HCT116 (cell line): ENCODE measurements around the gene RLN1. TPM values are rescaled to one million over a fixed set of nuclear protein-coding genes. Genes with fewer than 3 reads are reported as not detected.

Experiments used
- ATAC-seq: fragments of 200-7000 bp; cut with Tn5 transposase; 2 replicates; pipeline ENCODE4 v1.9.1; 2020; ENCODE audit warnings: mild to moderate bottlenecking, moderate library complexity
- BruUV-seq: library from RNA; stranded (reverse); fragments of 400-500 nt; replicated peaks from 2 replicates; lab custom pipeline; 2021; lab: Mats Ljungman, UMichigan
- CTCF ChIA-PET: fragments of 300-600 bp; sonication (Branson Sonifier 250); formaldehyde crosslinking; loops from one replicate; lab custom pipeline; 2021; ENCODE audit warnings: antibody characterized with exemption; lab: Charles Lee
- POLR2A ChIA-PET: fragments of 300-600, 350-600 bp; sonication (Branson Sonifier 250); formaldehyde crosslinking; loops from one replicate; lab custom pipeline; 2021; ENCODE audit warnings: antibody characterized with exemption; lab: Charles Lee
- RAD21 ChIA-PET, 2 experiments: fragments of 300-600 bp; sonication (Branson Sonifier 250); formaldehyde crosslinking; loops; one replicate each; lab custom pipeline; 2023; ENCODE audit warnings: low total read pairs in 2 of 2; ENCODE audit not compliant: uncharacterized antibody in 2 of 2, unreplicated experiment in 2 of 2, low non-redundant PET in 1 of 2; lab: Charles Lee
- DNase-seq: peaks from one replicate; pipeline ENCODE4 v3.0.0-alpha.2; 2010; ENCODE audit warnings: low read depth, low spot score
- H2AFZ ChIP-seq: fragments of 200-600 bp; shearing (Covaris generic), sonication (generic); 2 replicates; pipeline ENCODE4 v1.6.1; 2017; ENCODE audit warnings: low read depth, mixed run types, mixed read lengths, antibody characterized with exemption, low read length; ENCODE audit not compliant: poor library complexity, severe bottlenecking
- H3K27ac ChIP-seq: 2 replicates; pipeline ENCODE4 v1.5.1; 2012; ENCODE audit warnings: low read depth, low read length
- H3K27me3 ChIP-seq: fragments of 200-600 bp; sonication (generic); 2 replicates; pipeline ENCODE4 v1.6.1; 2016; ENCODE audit warnings: mixed run types, low read length, mixed read lengths; ENCODE audit not compliant: insufficient read depth
- H3K36me3 ChIP-seq, 2 experiments: fragments of 200-500 bp in 1 of 2; fragments of 200-600 bp in 1 of 2; sonication (Bioruptor generic) in 1 of 2; sonication (generic) in 1 of 2; 2 replicates each; pipeline versions ENCODE4 v1.5.1 to v1.6.1; 2014 to 2016; ENCODE audit warnings: low read length in 2 of 2, inconsistent platforms in 1 of 2, mixed read lengths in 1 of 2, mixed run types in 1 of 2; ENCODE audit not compliant: insufficient read depth in 2 of 2, control insufficient read depth in 1 of 2
- H3K4me1 ChIP-seq, 2 experiments: fragments of 200-600 bp in 1 of 2; sonication (generic) in 1 of 2; 2 replicates each; pipeline versions ENCODE4 v1.5.1 to v1.6.1; 2012 to 2017; ENCODE audit warnings: low read length in 2 of 2, inconsistent platforms in 1 of 2, mild to moderate bottlenecking in 1 of 2, mixed read lengths in 1 of 2, mixed run types in 1 of 2, moderate library complexity in 1 of 2; ENCODE audit not compliant: insufficient read depth in 2 of 2, control insufficient read depth in 1 of 2
- H3K4me2 ChIP-seq: fragments of 200-600 bp; sonication (generic); 2 replicates; pipeline ENCODE4 v1.6.1; 2017; ENCODE audit warnings: mixed run types, low read length, mixed read lengths
- H3K4me3 ChIP-seq, 2 experiments: fragments of 200-600 bp in 1 of 2; sonication (generic) in 1 of 2; replicated peaks in 1 of 2; 2 replicates each; pipeline ENCODE4 v1.5.1; 2011 to 2016; ENCODE audit warnings: low read length in 2 of 2, control low read depth in 1 of 2, low read depth in 1 of 2, mild to moderate bottlenecking in 1 of 2, mixed read lengths in 1 of 2, mixed run types in 1 of 2
- H3K79me2 ChIP-seq: fragments of 200-600 bp; sonication (generic); 2 replicates; pipeline ENCODE4 v1.6.1; 2017; ENCODE audit warnings: mild to moderate bottlenecking, mixed run types, low read length, moderate library complexity, mixed read lengths; ENCODE audit not compliant: insufficient read depth
- H3K9ac ChIP-seq: fragments of 200-600 bp; sonication (generic); 2 replicates; pipeline ENCODE4 v1.6.1; 2016; ENCODE audit warnings: low read length, mixed read lengths
- H3K9me2 ChIP-seq: fragments of 200-600 bp; sonication (generic), shearing (Covaris generic); 2 replicates; pipeline ENCODE4 v1.6.1; 2017; ENCODE audit warnings: mixed run types, mild to moderate bottlenecking, moderate library complexity; ENCODE audit not compliant: insufficient read depth
- H3K9me3 ChIP-seq, 2 experiments: fragments of 200-500 bp in 1 of 2; fragments of 200-600 bp in 1 of 2; sonication (Bioruptor generic) in 1 of 2; sonication (generic) in 1 of 2; 2 replicates each; pipeline ENCODE4 v1.6.1; 2014 to 2017; ENCODE audit warnings: low read length in 2 of 2, mixed read lengths in 2 of 2, inconsistent platforms in 1 of 2, low read depth in 1 of 2, mild to moderate bottlenecking in 1 of 2, mixed run types in 1 of 2, moderate library complexity in 1 of 2; ENCODE audit not compliant: control insufficient read depth in 1 of 2, insufficient read depth in 1 of 2
- H4K20me1 ChIP-seq: fragments of 200-600 bp; sonication (generic), shearing (Covaris generic); 2 replicates; pipeline ENCODE4 v1.6.1; 2017; ENCODE audit warnings: mixed run types, mild to moderate bottlenecking, moderate library complexity; ENCODE audit not compliant: insufficient read depth
- CBX3 ChIP-seq: IDR thresholded peaks from 2 replicates; pipeline ENCODE4 v1.6.1; 2012; ENCODE audit warnings: low read depth
- CEBPB ChIP-seq: IDR thresholded peaks from 2 replicates; pipeline ENCODE4 v1.6.1; 2012; ENCODE audit warnings: low read depth
- EGR1 ChIP-seq: IDR thresholded peaks from 2 replicates; pipeline ENCODE4 v1.6.1; 2012; ENCODE audit warnings: low read depth
- ELF1 ChIP-seq: IDR thresholded peaks from 2 replicates; pipeline ENCODE4 v1.6.1; 2012; ENCODE audit warnings: low read depth, borderline replicate concordance
- EZH2 ChIP-seq: fragments of 200-600 bp; sonication (generic); IDR thresholded peaks from 2 replicates; pipeline ENCODE4 v1.6.1; 2017; ENCODE audit warnings: antibody characterized with exemption, mixed run types
- EZH2phosphoT487 ChIP-seq: fragments of 200-600 bp; IDR thresholded peaks from 2 replicates; pipeline ENCODE4 v1.6.1; 2018; ENCODE audit warnings: antibody characterized with exemption, borderline replicate concordance
- FOSL1 ChIP-seq: IDR thresholded peaks from 2 replicates; pipeline ENCODE4 v1.6.1; 2012; ENCODE audit warnings: low read depth
- JUND ChIP-seq: IDR thresholded peaks from 2 replicates; pipeline ENCODE4 v1.6.1; 2012
- POLR2A ChIP-seq: IDR thresholded peaks from 2 replicates; pipeline ENCODE4 v1.7.0; 2011; ENCODE audit warnings: borderline replicate concordance; ENCODE audit not compliant: insufficient read depth, insufficient read length; ENCODE audit errors: extremely low read depth
- POLR2AphosphoS5 ChIP-seq: IDR thresholded peaks from 2 replicates; pipeline ENCODE4 v1.6.1; 2011; ENCODE audit warnings: mild to moderate bottlenecking, low read depth, low read length, moderate library complexity
- RAD21 ChIP-seq: IDR thresholded peaks from 2 replicates; pipeline ENCODE4 v1.6.1; 2012; ENCODE audit warnings: low read depth, mild to moderate bottlenecking
- SIN3A ChIP-seq: IDR thresholded peaks from 2 replicates; pipeline ENCODE4 v1.6.1; 2012; ENCODE audit warnings: low read depth
- SRF ChIP-seq: IDR thresholded peaks from 2 replicates; pipeline ENCODE4 v1.6.1; 2012; ENCODE audit warnings: low read depth
- TCF7L2 ChIP-seq: IDR thresholded peaks from 2 replicates; pipeline ENCODE4 v1.7.0; 2011; ENCODE audit warnings: borderline replicate concordance, inconsistent platforms; ENCODE audit not compliant: insufficient read depth, insufficient read length; ENCODE audit errors: extremely low read depth
- YY1 ChIP-seq: IDR thresholded peaks from 2 replicates; pipeline ENCODE4 v1.6.1; 2011; ENCODE audit warnings: low read length, low read depth, moderate library complexity, mild to moderate bottlenecking; ENCODE audit not compliant: insufficient replicate concordance; ENCODE audit errors: extremely low read depth
- ZFX ChIP-seq: fragments of 450-650 bp; IDR thresholded peaks from 2 replicates; pipeline ENCODE4 v1.6.1; 2017
- ZNF274 ChIP-seq: fragments of 200-500 bp; sonication (Bioruptor generic); IDR thresholded peaks from 2 replicates; pipeline ENCODE4 v1.6.1; 2014; ENCODE audit warnings: mild to moderate bottlenecking, low read depth, low read length, inconsistent platforms
- intact Hi-C: fragments of 100-400 bp; cut with micrococcal nuclease; formaldehyde crosslinking; loops from 2 replicates; pipeline ENCODE4 v1.10.0; 2022
- total RNA-seq: library from RNA; stranded (reverse); gene quantifications from one replicate; pipeline ENCODE4 v1.2.1, GENCODE V29; 2021; ENCODE audit not compliant: unreplicated experiment
- TF ChIP-seq, protein P1 (sequence below): IDR thresholded peaks from 2 replicates; pipeline ENCODE4 v1.6.1; 2012
- TF ChIP-seq, protein P2 (sequence below): IDR thresholded peaks from 2 replicates; pipeline ENCODE4 v1.6.1; 2012; ENCODE audit warnings: low read depth
- TF ChIP-seq, protein P3 (sequence below): IDR thresholded peaks from 2 replicates; pipeline ENCODE4 v1.6.1; 2012
- TF ChIP-seq, protein P4 (sequence below): IDR thresholded peaks from 2 replicates; pipeline ENCODE4 v1.6.1; 2011; ENCODE audit warnings: mild to moderate bottlenecking, low read length, moderate library complexity; ENCODE audit not compliant: insufficient replicate concordance; ENCODE audit errors: extremely low read depth
- TF ChIP-seq, protein P5 (sequence below), 3 experiments: fragments of 200-600 bp in 1 of 3; sonication (generic) in 1 of 3; IDR thresholded peaks in 2 of 3; conservative IDR thresholded peaks in 1 of 3; 2 replicates each; pipeline ENCODE4 v1.5.1; 2012 to 2017; ENCODE audit warnings: low read depth in 2 of 3, low read length in 2 of 3, antibody characterized with exemption in 1 of 3, borderline replicate concordance in 1 of 3, control low read depth in 1 of 3, mild to moderate bottlenecking in 1 of 3, mixed read lengths in 1 of 3, mixed run types in 1 of 3, moderate library complexity in 1 of 3; ENCODE audit not compliant: insufficient read depth in 1 of 3

RLN1 gene
- total RNA-seq, 1 experiment from 2014 or later = not detected

DNA sequence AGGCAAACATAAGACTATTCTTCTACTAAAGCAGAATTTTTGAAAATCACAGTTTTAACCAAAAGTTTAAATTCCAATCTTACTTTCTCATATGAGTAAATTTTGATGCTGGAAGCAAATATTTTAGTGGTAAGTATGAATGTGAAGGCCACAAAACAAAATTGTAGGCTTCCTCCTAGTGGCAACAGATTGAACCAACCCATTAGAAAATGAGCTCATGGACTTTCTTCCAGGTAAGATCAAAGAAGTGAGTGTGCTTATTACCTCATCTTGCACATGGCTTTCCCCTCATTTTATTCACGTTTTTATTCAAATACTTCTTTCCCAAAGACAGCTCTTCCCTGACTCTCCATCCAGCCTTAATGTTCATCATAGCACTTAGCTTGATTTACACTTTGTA is 18.6 kb downstream of the RLN1 start:
- intact Hi-C loops = no loop called here
- Histone ChIP-seq H3K9ac (no peak overlapping the region), H3K4me3 (no peak overlapping the region), H3K79me2 (no peaks in the 10 kb centered on the region), H3K4me2 (no peak overlapping the region), H4K20me1 (no peaks in the 10 kb centered on the region), H2AFZ (no peak overlapping the region), H3K4me1 (no peaks in the 10 kb centered on the region), H3K36me3 (no peaks in the 10 kb centered on the region), H3K9me2 (no peaks in the 10 kb centered on the region), H3K27me3 (no peaks in the 10 kb centered on the region), H3K27ac (no peak overlapping the region), H3K9me3 (no peaks in the 10 kb centered on the region)
- ATAC-seq (peak; percentile 47; the same call in 1 of the 2 replicates), DNase-seq (no peak)
- BruUV-seq = no TSS peak
- ChIA-PET POLR2A (no interaction called here), RAD21 (no interaction called here), CTCF (interaction anchor here (1.0 to 1.9 kb wide), 3 partner anchors 135 to 558 kb away, joined by 3 to 9 read pairs (median 4); no protein-coding TSS in a partner anchor)
- TF ChIP-seq, protein P1, sequence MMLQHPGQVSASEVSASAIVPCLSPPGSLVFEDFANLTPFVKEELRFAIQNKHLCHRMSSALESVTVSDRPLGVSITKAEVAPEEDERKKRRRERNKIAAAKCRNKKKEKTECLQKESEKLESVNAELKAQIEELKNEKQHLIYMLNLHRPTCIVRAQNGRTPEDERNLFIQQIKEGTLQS = no peak
- TF ChIP-seq CEBPB (no peak), FOSL1 (no peak), POLR2A (no peak), SRF (no peak), EZH2phosphoT487 (no peak), YY1 (no peak), ELF1 (no peak), EZH2 (no peak), ZFX (no peak), TCF7L2 (peak; percentile 27), CBX3 (no peak), EGR1 (no peak), SIN3A (no peak), POLR2AphosphoS5 (no peak), RAD21 (peak; percentile 25; the same call in 1 of the 2 replicates), ZNF274 (no peak), JUND (no peak)
- TF ChIP-seq, protein P2, sequence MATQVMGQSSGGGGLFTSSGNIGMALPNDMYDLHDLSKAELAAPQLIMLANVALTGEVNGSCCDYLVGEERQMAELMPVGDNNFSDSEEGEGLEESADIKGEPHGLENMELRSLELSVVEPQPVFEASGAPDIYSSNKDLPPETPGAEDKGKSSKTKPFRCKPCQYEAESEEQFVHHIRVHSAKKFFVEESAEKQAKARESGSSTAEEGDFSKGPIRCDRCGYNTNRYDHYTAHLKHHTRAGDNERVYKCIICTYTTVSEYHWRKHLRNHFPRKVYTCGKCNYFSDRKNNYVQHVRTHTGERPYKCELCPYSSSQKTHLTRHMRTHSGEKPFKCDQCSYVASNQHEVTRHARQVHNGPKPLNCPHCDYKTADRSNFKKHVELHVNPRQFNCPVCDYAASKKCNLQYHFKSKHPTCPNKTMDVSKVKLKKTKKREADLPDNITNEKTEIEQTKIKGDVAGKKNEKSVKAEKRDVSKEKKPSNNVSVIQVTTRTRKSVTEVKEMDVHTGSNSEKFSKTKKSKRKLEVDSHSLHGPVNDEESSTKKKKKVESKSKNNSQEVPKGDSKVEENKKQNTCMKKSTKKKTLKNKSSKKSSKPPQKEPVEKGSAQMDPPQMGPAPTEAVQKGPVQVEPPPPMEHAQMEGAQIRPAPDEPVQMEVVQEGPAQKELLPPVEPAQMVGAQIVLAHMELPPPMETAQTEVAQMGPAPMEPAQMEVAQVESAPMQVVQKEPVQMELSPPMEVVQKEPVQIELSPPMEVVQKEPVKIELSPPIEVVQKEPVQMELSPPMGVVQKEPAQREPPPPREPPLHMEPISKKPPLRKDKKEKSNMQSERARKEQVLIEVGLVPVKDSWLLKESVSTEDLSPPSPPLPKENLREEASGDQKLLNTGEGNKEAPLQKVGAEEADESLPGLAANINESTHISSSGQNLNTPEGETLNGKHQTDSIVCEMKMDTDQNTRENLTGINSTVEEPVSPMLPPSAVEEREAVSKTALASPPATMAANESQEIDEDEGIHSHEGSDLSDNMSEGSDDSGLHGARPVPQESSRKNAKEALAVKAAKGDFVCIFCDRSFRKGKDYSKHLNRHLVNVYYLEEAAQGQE = no peak
- TF ChIP-seq, protein P3, sequence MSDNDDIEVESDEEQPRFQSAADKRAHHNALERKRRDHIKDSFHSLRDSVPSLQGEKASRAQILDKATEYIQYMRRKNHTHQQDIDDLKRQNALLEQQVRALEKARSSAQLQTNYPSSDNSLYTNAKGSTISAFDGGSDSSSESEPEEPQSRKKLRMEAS = no peak
- TF ChIP-seq, protein P4, sequence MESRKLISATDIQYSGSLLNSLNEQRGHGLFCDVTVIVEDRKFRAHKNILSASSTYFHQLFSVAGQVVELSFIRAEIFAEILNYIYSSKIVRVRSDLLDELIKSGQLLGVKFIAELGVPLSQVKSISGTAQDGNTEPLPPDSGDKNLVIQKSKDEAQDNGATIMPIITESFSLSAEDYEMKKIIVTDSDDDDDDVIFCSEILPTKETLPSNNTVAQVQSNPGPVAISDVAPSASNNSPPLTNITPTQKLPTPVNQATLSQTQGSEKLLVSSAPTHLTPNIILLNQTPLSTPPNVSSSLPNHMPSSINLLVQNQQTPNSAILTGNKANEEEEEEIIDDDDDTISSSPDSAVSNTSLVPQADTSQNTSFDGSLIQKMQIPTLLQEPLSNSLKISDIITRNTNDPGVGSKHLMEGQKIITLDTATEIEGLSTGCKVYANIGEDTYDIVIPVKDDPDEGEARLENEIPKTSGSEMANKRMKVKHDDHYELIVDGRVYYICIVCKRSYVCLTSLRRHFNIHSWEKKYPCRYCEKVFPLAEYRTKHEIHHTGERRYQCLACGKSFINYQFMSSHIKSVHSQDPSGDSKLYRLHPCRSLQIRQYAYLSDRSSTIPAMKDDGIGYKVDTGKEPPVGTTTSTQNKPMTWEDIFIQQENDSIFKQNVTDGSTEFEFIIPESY = no peak
- TF ChIP-seq, protein P5, sequence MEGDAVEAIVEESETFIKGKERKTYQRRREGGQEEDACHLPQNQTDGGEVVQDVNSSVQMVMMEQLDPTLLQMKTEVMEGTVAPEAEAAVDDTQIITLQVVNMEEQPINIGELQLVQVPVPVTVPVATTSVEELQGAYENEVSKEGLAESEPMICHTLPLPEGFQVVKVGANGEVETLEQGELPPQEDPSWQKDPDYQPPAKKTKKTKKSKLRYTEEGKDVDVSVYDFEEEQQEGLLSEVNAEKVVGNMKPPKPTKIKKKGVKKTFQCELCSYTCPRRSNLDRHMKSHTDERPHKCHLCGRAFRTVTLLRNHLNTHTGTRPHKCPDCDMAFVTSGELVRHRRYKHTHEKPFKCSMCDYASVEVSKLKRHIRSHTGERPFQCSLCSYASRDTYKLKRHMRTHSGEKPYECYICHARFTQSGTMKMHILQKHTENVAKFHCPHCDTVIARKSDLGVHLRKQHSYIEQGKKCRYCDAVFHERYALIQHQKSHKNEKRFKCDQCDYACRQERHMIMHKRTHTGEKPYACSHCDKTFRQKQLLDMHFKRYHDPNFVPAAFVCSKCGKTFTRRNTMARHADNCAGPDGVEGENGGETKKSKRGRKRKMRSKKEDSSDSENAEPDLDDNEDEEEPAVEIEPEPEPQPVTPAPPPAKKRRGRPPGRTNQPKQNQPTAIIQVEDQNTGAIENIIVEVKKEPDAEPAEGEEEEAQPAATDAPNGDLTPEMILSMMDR (IDR thresholded peaks at IDR 0.05 in 2 of 3, conservative IDR thresholded peaks at IDR 0.05 in 1 of 3; ENCODE audit: borderline replicate concordance in 1 of 3, insufficient read depth in 1 of 3, low read depth in 2 of 3, low read length in 2 of 3) = peak in 2 of 3 experiments; percentile 33 to 41; a peak in 3 of 6 replicates
